Natural killer cell (primary cell): ENCODE measurements around the gene RNF148. TPM values are rescaled to one million over a fixed set of nuclear protein-coding genes. Genes with fewer than 3 reads are reported as not detected.

Source experiments
- ATAC-seq, 3 donors: fragments of 150-1000 bp in 2 of 3; fragments of 200-7000 bp in 1 of 3; cut with Tn5 transposase; 1 replicate in 1 of 3; 2 replicates in 2 of 3; pipeline ENCODE4 v1.10.0; 2021; ENCODE audit warnings: mild to moderate bottlenecking in 2 of 3, moderate library complexity in 2 of 3
- DNase-seq, 2 donors: peaks; one replicate each; pipeline versions ENCODE4 v3.0.0 to v3.0.0-alpha.2; 2013 to 2021; ENCODE audit warnings: mixed read lengths in 1 of 2
- H3K27ac ChIP-seq: one replicate; pipeline ENCODE4 v1.5.1; 2013; ENCODE audit warnings: mild to moderate bottlenecking, low read length
- H3K27me3 ChIP-seq: one replicate; pipeline ENCODE4 v1.6.1; 2013; ENCODE audit warnings: low read length; ENCODE audit not compliant: control insufficient read depth, insufficient read depth
- H3K36me3 ChIP-seq: one replicate; pipeline ENCODE4 v1.6.1; 2013; ENCODE audit warnings: low read length; ENCODE audit not compliant: control insufficient read depth, insufficient read depth
- H3K4me1 ChIP-seq: one replicate; pipeline ENCODE4 v1.6.1; 2013; ENCODE audit warnings: low read length; ENCODE audit not compliant: control insufficient read depth, insufficient read depth
- H3K4me3 ChIP-seq: one replicate; pipeline ENCODE4 v1.5.1; 2013; ENCODE audit warnings: low read length
- H3K9me3 ChIP-seq: one replicate; pipeline ENCODE4 v1.6.1; 2013; ENCODE audit warnings: low read length; ENCODE audit not compliant: control insufficient read depth, insufficient read depth
- H3K27ac Mint-ChIP-seq, 2 donors: one replicate each; pipeline ENCODE4 v1.8.0; 2022; ENCODE audit warnings: mild to moderate bottlenecking in 2 of 2, mixed read lengths in 2 of 2, moderate library complexity in 1 of 2
- H3K27me3 Mint-ChIP-seq, 2 donors: one replicate each; pipeline ENCODE4 v1.8.0; 2022; ENCODE audit warnings: low read depth in 2 of 2, mixed read lengths in 2 of 2
- H3K36me3 Mint-ChIP-seq: one replicate; pipeline ENCODE4 v1.8.0; 2022; ENCODE audit warnings: mixed read lengths
- H3K4me1 Mint-ChIP-seq, 2 donors: one replicate each; pipeline ENCODE4 v1.8.0; 2022; ENCODE audit warnings: mixed read lengths in 2 of 2
- H3K4me3 Mint-ChIP-seq: one replicate; pipeline ENCODE4 v1.8.0; 2022; ENCODE audit warnings: mild to moderate bottlenecking, moderate library complexity, mixed read lengths
- H3K9me3 Mint-ChIP-seq, 2 donors: one replicate each; pipeline ENCODE4 v1.8.0; 2022; ENCODE audit warnings: mixed read lengths in 2 of 2
- WGBS: methylation state at CpG from one replicate; pipeline ENCODE4 v1.1.7; 2013; ENCODE audit warnings: missing lambda C conversion rate; ENCODE audit not compliant: insufficient coverage; 5-methylcytosine and 5-hydroxymethylcytosine counted together
- intact Hi-C: fragments of 100-400 bp; cut with micrococcal nuclease; formaldehyde crosslinking; loops from one replicate; pipeline ENCODE4 v1.14.2; 2022
- total RNA-seq, 4 donors: library from RNA; stranded (reverse); fragments of 120-200 nt in 1 of 4; gene quantifications; one replicate each; pipeline versions ENCODE4 v1.2.3 to v1.2.4, GENCODE V29; 2013 to 2022
- TF ChIP-seq, protein P1 (sequence below): fragments of 200-600 bp; IDR thresholded peaks from one replicate; pipeline ENCODE4 v1.8.0; 2022; ENCODE audit warnings: antibody characterized with exemption

The RNF148 gene, protein sequence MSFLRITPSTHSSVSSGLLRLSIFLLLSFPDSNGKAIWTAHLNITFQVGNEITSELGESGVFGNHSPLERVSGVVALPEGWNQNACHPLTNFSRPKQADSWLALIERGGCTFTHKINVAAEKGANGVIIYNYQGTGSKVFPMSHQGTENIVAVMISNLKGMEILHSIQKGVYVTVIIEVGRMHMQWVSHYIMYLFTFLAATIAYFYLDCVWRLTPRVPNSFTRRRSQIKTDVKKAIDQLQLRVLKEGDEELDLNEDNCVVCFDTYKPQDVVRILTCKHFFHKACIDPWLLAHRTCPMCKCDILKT
- not detected for total RNA-seq
- not detected for total RNA-seq (2013)

GRCh38 chr7:122702872-122703510 lies at the start of gene RNF148:
RNF148 (minus strand) TSS chr7:122702922; CDS start chr7:122702750, 172 bp downstream.
- no peaks in the 10 kb centered on the region for H3K4me1 Mint-ChIP-seq
- H3K4me3 Mint-ChIP-seq = no peak within 1 kb of the TSS
- ATAC-seq (no peak), DNase-seq (no peak)
- H3K27me3 Mint-ChIP-seq = no peaks in the 10 kb centered on the region
- intact Hi-C loops = no loop called here
- Histone ChIP-seq H3K36me3 (no peaks in the 10 kb centered on the region), H3K4me3 (no peak within 1 kb of the TSS), H3K27me3 (no peaks in the 10 kb centered on the region), H3K4me1 (no peaks in the 10 kb centered on the region), H3K9me3 (no peaks in the 10 kb centered on the region), H3K27ac (no peak within 1 kb of the TSS)
- peaks cover 18 to 20% of the 10 kb centered on the region in 2 donors for H3K9me3 Mint-ChIP-seq
- H3K36me3 Mint-ChIP-seq = peaks cover 6% of the 10 kb centered on the region
- H3K27ac Mint-ChIP-seq = no peak within 1 kb of the TSS
- WGBS = 86% methylated on average over 1 of the region's 1 CpG
- TF ChIP-seq, protein P1, sequence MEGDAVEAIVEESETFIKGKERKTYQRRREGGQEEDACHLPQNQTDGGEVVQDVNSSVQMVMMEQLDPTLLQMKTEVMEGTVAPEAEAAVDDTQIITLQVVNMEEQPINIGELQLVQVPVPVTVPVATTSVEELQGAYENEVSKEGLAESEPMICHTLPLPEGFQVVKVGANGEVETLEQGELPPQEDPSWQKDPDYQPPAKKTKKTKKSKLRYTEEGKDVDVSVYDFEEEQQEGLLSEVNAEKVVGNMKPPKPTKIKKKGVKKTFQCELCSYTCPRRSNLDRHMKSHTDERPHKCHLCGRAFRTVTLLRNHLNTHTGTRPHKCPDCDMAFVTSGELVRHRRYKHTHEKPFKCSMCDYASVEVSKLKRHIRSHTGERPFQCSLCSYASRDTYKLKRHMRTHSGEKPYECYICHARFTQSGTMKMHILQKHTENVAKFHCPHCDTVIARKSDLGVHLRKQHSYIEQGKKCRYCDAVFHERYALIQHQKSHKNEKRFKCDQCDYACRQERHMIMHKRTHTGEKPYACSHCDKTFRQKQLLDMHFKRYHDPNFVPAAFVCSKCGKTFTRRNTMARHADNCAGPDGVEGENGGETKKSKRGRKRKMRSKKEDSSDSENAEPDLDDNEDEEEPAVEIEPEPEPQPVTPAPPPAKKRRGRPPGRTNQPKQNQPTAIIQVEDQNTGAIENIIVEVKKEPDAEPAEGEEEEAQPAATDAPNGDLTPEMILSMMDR = no peak

GRCh38 chr7:122750389-122750788 lies 47.7 kb upstream of the RNF148 start:
- Histone ChIP-seq H3K36me3 (no peaks in the 10 kb centered on the region), H3K4me1 (no peaks in the 10 kb centered on the region), H3K27ac (no peak overlapping the region), H3K27me3 (no peaks in the 10 kb centered on the region), H3K9me3 (no peaks in the 10 kb centered on the region), H3K4me3 (no peak overlapping the region)
- TF ChIP-seq, protein P1 = no peak
- Mint-ChIP-seq H3K9me3 (peaks cover 14 to 18% of the 10 kb centered on the region in 2 donors), H3K27ac (no peak overlapping the region), H3K27me3 (no peaks in the 10 kb centered on the region), H3K36me3 (no peaks in the 10 kb centered on the region), H3K4me1 (no peaks in the 10 kb centered on the region), H3K4me3 (no peak overlapping the region)
- intact Hi-C loops = no loop called here
- ATAC-seq = no peak
- DNase-seq = no peak
- WGBS = 82% methylated on average over 1 of the region's 2 CpGs

DNA sequence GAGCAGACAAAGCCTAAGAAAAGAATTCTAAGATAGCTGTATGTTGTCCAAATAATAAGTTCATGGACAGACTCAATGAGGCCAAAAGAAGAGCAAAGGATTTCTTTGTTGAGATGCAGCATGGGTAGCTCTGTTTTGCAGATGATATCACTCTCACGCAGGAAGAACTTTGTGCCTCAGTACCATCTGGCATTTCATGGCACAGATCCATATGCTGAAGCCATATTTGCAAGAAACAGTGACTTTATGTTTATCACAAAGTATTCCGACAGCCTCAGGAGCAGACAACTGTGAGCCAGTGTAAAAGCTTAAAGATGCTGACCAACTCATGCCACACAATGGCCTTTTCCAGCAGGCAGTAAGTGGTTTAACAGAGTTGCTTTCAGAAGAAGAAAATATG lies 45.5 kb upstream of the RNF148 start:
- DNase-seq (no peak), ATAC-seq (no peak)
- Histone ChIP-seq H3K36me3 (no peaks in the 10 kb centered on the region), H3K4me1 (no peaks in the 10 kb centered on the region), H3K27me3 (no peaks in the 10 kb centered on the region), H3K9me3 (no peaks in the 10 kb centered on the region), H3K4me3 (no peak overlapping the region), H3K27ac (no peak overlapping the region)
- 91% methylated on average over 2 of the region's 2 CpGs for WGBS
- intact Hi-C loops = no loop called here
- Mint-ChIP-seq H3K4me1 (no peaks in the 10 kb centered on the region), H3K27me3 (no peaks in the 10 kb centered on the region), H3K27ac (no peak overlapping the region), H3K9me3 (peaks cover 16 to 19% of the 10 kb centered on the region in 2 donors), H3K4me3 (no peak overlapping the region), H3K36me3 (no peaks in the 10 kb centered on the region)
- TF ChIP-seq, protein P1 = no peak
